Neuron (in vitro differentiated cells): ENCODE data around the gene CPPED1.
"Not testable (repeated sequence)": the region's sequence is repeated elsewhere in the genome, so short reads cannot be mapped to it uniquely, and the experiment has no call there.

ENCODE experiments used
- H2AFZ ChIP-seq: one replicate; pipeline ENCODE4 v1.6.1; 2013; ENCODE audit warnings: low read depth, mild to moderate bottlenecking, inconsistent platforms, low read length, moderate library complexity
- H3K27me3 ChIP-seq: one replicate; pipeline ENCODE4 v1.6.1; 2013; ENCODE audit warnings: low read length; ENCODE audit not compliant: insufficient read depth
- H3K36me3 ChIP-seq: one replicate; pipeline ENCODE4 v1.6.1; 2013; ENCODE audit warnings: low read length; ENCODE audit not compliant: insufficient read depth
- H3K4me1 ChIP-seq: one replicate; pipeline ENCODE4 v1.6.1; 2013; ENCODE audit warnings: low read length; ENCODE audit not compliant: insufficient read depth
- H3K4me3 ChIP-seq: 2 replicates; pipeline ENCODE4 v1.5.1; 2013; ENCODE audit warnings: mild to moderate bottlenecking, low read length, moderate library complexity
- H3K9me3 ChIP-seq: one replicate; pipeline ENCODE4 v1.6.1; 2013; ENCODE audit warnings: low read length

The CPPED1 gene

GRCh38 chr16:12775656-12776236, 27.9 kb downstream of the CPPED1 start:
- Histone ChIP-seq H3K36me3 (no peaks in the 10 kb centered on the region), H3K4me3 (no peak overlapping the region), H3K9me3 (no peaks in the 10 kb centered on the region), H2AFZ (no peak overlapping the region), H3K27me3 (no peaks in the 10 kb centered on the region), H3K4me1 (no peaks in the 10 kb centered on the region)

- H2AFZ ChIP-seq, result no peak overlapping the region
- no peaks in the 10 kb centered on the region for H3K36me3 ChIP-seq
- no peaks in the 10 kb centered on the region for H3K4me1 ChIP-seq
- H3K4me3 ChIP-seq, result no peak overlapping the region
- no peaks in the 10 kb centered on the region for H3K9me3 ChIP-seq
- H3K27me3 ChIP-seq, result no peaks in the 10 kb centered on the region
Measured at GRCh38 chr16:12773221-12773620, 30.5 kb downstream of the CPPED1 start.

GRCh38 chr16:12771341-12771798, 32.3 kb downstream of the CPPED1 start:
- Histone ChIP-seq H3K27me3 (no peaks in the 10 kb centered on the region), H3K4me3 (no peak overlapping the region), H2AFZ (no peak overlapping the region), H3K4me1 (no peaks in the 10 kb centered on the region), H3K36me3 (no peaks in the 10 kb centered on the region), H3K9me3 (no peaks in the 10 kb centered on the region)

- H3K27me3 ChIP-seq, result no peaks in the 10 kb centered on the region
- H3K4me1 ChIP-seq, result no peaks in the 10 kb centered on the region
- no peak overlapping the region for H2AFZ ChIP-seq
- H3K4me3 ChIP-seq, result no peak overlapping the region
- no peaks in the 10 kb centered on the region for H3K9me3 ChIP-seq
- H3K36me3 ChIP-seq, result no peaks in the 10 kb centered on the region
Measured at GRCh38 chr16:12769525-12769924, 34.2 kb downstream of the CPPED1 start.

GRCh38 chr16:12767897-12768296, 35.8 kb downstream of the CPPED1 start:
- Histone ChIP-seq H3K9me3 (no peaks in the 10 kb centered on the region), H3K4me1 (no peaks in the 10 kb centered on the region), H3K4me3 (no peak overlapping the region), H3K36me3 (no peaks in the 10 kb centered on the region), H2AFZ (no peak overlapping the region), H3K27me3 (no peaks in the 10 kb centered on the region)

GRCh38 chr16:12766853-12767252, 36.8 kb downstream of the CPPED1 start:
- no peaks in the 10 kb centered on the region for H3K9me3 ChIP-seq
- no peaks in the 10 kb centered on the region for H3K27me3 ChIP-seq
- H2AFZ ChIP-seq, result no peak overlapping the region
- H3K4me3 ChIP-seq, result no peak overlapping the region
- no peaks in the 10 kb centered on the region for H3K36me3 ChIP-seq
- H3K4me1 ChIP-seq, result no peaks in the 10 kb centered on the region

- H3K27me3 ChIP-seq, H3K4me3 ChIP-seq, H3K4me1 ChIP-seq, H2AFZ ChIP-seq, H3K36me3 ChIP-seq, H3K9me3 ChIP-seq: not testable (repeated sequence)
Measured at GRCh38 chr16:12766208-12766607, 37.5 kb downstream of the CPPED1 start.

GRCh38 chr16:12764813-12765488, 38.7 kb downstream of the CPPED1 start:
- Histone ChIP-seq H3K36me3 (no peaks in the 10 kb centered on the region), H3K4me3 (no peak overlapping the region)

GRCh38 chr16:12763517-12763916, 40.2 kb downstream of the CPPED1 start:
- H3K9me3 ChIP-seq, result no peaks in the 10 kb centered on the region
- H3K27me3 ChIP-seq, result no peaks in the 10 kb centered on the region
- no peaks in the 10 kb centered on the region for H3K4me1 ChIP-seq
- no peak overlapping the region for H2AFZ ChIP-seq
- H3K4me3 ChIP-seq, result no peak overlapping the region
- H3K36me3 ChIP-seq, result no peaks in the 10 kb centered on the region

More at GRCh38 chr16:12764813-12765488, 38.7 kb downstream of the CPPED1 start:
- Histone ChIP-seq H3K9me3 (no peaks in the 10 kb centered on the region), H3K27me3 (no peaks in the 10 kb centered on the region), H2AFZ (no peak overlapping the region), H3K4me1 (no peaks in the 10 kb centered on the region)

GRCh38 chr16:12760819-12761611, 42.7 kb downstream of the CPPED1 start:
- H3K36me3 ChIP-seq, result no peaks in the 10 kb centered on the region
- H3K4me1 ChIP-seq, result peaks cover 11% of the 10 kb centered on the region
- no peaks in the 10 kb centered on the region for H3K27me3 ChIP-seq
- no peak overlapping the region for H2AFZ ChIP-seq
- H3K9me3 ChIP-seq, result no peaks in the 10 kb centered on the region
- H3K4me3 ChIP-seq, result no peak overlapping the region

GRCh38 chr16:12758670-12759558, 44.8 kb downstream of the CPPED1 start:
- no peaks in the 10 kb centered on the region for H3K9me3 ChIP-seq
- H3K4me3 ChIP-seq, result no peak overlapping the region
- H3K4me1 ChIP-seq, result peaks cover 11% of the 10 kb centered on the region
- no peaks in the 10 kb centered on the region for H3K27me3 ChIP-seq
- no peaks in the 10 kb centered on the region for H3K36me3 ChIP-seq
- H2AFZ ChIP-seq, result no peak overlapping the region

GRCh38 chr16:12758031-12758669, 45.5 kb downstream of the CPPED1 start:
- H3K4me1 ChIP-seq, result peaks cover 11% of the 10 kb centered on the region
- H3K4me3 ChIP-seq, result no peak overlapping the region
- no peaks in the 10 kb centered on the region for H3K27me3 ChIP-seq

More at GRCh38 chr16:12758031-12758669, 45.5 kb downstream of the CPPED1 start:
- H2AFZ ChIP-seq, result peak overlapping the region; percentile 13
- no peaks in the 10 kb centered on the region for H3K9me3 ChIP-seq
- no peaks in the 10 kb centered on the region for H3K36me3 ChIP-seq
